ENCODE data around the gene SEC24C.
A peak's percentile ranks its signal among the peaks of the same experiment; 100 is the strongest.

DNA sequence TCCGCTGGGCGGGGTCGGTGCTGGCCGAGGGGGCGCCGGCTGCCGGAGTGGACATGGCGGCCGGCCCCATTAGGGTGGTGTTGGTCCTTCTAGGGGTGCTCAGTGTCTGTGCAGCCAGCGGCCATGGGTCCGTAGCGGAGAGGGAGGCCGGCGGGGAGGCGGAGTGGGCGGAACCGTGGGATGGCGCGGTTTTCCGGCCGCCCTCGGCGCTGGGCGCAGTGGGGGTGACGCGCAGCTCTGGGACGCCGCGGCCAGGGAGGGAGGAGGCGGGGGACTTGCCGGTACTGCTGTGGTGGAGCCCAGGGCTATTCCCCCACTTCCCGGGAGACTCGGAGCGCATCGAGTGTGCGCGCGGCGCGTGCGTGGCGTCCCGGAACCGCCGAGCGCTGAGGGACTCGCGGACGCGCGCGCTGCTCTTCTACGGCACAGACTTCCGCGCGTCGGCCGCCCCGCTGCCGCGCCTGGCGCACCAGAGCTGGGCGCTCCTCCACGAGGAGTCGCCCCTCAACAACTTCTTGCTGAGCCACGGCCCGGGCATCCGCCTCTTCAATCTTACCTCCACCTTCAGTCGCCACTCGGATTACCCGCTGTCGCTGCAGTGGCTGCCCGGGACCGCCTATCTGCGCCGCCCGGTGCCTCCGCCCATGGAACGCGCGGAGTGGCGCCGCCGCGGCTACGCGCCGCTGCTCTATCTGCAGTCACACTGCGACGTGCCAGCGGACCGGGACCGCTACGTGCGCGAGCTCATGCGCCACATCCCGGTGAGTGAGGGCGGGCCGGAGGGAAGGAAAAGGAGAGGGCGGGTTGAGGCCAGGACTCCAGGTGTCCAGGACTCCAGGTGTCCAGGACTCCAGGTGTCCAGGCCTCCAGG lies 28.3 kb downstream of the SEC24C start:
- TF ChIP-seq, protein P1, sequence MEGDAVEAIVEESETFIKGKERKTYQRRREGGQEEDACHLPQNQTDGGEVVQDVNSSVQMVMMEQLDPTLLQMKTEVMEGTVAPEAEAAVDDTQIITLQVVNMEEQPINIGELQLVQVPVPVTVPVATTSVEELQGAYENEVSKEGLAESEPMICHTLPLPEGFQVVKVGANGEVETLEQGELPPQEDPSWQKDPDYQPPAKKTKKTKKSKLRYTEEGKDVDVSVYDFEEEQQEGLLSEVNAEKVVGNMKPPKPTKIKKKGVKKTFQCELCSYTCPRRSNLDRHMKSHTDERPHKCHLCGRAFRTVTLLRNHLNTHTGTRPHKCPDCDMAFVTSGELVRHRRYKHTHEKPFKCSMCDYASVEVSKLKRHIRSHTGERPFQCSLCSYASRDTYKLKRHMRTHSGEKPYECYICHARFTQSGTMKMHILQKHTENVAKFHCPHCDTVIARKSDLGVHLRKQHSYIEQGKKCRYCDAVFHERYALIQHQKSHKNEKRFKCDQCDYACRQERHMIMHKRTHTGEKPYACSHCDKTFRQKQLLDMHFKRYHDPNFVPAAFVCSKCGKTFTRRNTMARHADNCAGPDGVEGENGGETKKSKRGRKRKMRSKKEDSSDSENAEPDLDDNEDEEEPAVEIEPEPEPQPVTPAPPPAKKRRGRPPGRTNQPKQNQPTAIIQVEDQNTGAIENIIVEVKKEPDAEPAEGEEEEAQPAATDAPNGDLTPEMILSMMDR (IDR thresholded peaks at IDR 0.05) = peak in 1 of 4 experiments; percentile 21
- peak; percentile 79 to 87 for TF ChIP-seq POLR2A (IDR thresholded peaks at IDR 0.05)

All from uterus (tissue), 2 donors.